HG02938 (cell line): ENCODE data around the gene MYL2.

ENCODE experiments used
- ATAC-seq: cut with Tn5 transposase; IDR thresholded peaks from one replicate; pipeline ENCODE4 v1.9.1; 2021; ENCODE audit warnings: mild to moderate bottlenecking, moderate library complexity; ENCODE audit not compliant: unreplicated experiment

MYL2 gene

GRCh38 chr12:110901401-110901800 is 19.0 kb downstream of the MYL2 start:
- no peak for ATAC-seq

- ATAC-seq: no peak
Measured at GRCh38 chr12:110896559-110896958, 23.8 kb downstream of the MYL2 start.

DNA sequence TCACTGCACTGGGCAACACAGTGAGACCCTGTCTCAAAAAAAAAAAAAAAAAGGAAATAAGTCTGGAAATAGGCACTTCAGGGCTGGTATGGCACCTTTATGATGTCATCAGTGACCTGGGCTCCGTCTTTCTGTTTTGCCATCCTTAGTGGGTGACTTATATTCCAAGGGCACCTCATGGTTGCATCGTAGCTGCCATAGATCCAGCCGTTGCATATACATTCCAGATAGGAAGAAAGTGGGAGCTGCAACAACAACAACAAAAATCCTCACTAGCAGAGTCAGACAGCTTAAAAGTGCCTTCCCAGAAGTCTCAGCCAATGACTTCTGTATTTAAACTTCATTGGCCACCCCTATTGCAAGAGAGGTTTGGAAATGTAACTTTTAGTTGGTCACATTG is 26.4 kb downstream of the MYL2 start:
- no peak for ATAC-seq

DNA sequence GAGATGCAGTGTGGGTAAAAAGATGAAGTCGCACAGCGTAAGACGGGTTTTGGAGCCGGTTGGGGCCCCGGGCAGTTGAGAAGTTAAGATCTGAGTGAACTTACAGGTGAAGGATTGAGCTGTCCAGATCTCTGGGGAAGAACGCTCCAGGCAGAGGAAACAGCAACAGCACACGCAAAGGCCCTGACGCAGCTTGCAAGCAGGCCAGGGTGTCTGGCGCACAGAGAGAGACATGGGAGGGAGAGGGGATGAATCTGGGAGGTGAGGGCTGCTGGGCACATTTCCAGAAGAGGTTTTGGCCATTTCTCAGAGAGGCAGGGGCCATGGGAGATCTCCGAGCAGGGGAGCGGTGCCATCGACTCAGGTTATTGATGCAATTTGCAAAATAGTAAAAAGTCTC is 31.0 kb downstream of the MYL2 start:
- no peak for ATAC-seq

DNA sequence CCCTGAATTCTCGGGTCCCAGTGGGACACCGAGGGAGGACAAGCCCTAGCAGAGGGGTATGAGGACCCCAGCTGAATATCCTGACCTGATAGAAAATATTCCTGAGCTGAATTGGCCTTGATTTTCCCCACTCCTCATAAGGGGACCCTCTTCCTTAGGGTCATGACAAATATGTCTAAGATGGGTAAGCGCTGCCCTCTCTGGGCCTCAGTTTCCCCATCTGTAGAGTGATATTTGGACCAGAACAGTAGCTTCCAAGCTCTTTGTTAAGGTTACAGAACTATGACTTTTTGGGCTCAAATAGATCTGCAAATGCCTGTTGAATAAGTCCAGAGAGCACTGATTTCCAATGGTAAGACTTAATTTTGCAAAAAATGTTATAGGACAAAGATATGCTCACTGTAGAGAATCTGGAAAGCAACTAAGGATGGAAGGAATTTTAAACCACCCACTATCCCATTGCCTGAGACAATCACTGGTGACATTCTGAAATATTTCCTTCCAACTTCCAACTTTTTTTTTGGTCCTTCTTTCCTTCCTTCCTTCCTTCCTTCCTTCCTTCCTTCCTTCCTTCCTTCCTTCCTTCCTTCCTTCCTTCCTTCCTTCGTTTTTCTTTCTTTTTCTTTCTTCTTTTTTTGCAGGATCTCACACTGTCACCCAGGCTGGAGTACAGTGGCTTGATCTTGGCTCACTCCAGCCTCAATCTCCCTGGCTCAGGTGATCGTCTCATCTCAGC is 32.0 kb downstream of the MYL2 start:
- no peak for ATAC-seq

DNA sequence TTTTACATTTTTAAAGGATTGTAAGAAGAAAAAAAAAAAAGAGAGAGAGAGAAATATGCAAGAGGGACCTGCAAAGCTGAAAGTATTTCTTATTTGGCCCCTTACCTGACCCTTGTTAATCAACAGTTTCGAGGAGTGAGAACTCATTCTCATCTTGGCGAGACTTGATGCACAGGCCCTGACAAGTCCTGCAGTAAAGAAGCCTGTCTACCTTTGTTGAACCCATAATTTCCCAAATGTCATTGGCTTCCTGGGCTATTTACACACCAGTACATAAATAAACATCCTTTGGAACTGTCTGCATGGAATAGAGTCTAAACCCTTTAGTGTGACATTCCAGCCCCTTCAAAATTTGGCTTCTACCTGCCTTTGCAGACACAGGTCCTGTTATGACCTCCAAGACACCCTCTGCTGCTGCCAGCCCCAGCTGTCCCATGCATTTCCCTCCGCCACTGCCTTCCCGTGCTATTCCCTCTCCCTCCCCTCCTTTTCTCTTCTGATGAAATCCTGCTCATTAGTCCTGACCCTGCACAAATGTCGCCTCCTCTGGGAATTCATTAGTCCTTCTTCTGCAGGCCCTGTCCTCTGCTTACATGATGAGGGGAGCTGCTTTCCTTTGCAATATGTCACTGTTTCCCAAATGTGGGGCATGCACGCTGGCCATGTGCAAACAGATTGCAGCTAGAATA is 35.1 kb downstream of the MYL2 start:
- ATAC-seq: no peak

- no peak for ATAC-seq
Measured at GRCh38 chr12:110883251-110883650, 37.1 kb downstream of the MYL2 start.

DNA sequence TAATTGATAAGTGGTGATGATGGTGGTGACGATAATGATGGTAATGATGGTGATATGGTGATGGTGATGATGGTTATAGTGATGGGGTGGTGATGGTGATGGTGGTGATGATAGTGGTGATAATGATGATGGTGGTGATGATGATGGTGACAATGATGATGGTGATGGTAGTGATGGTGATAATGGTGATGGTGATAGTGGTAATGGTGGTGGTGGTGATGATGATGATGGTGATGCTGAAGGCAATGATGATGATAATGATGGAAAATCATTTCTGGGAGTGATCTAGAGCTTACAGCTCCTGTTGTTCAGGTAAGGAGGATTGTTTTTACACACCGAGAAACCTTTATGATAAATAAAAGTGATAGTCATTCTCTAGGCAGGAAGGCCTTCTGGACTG is 39.7 kb downstream of the MYL2 start:
- no peak for ATAC-seq

GRCh38 chr12:110874781-110875180 is 45.6 kb downstream of the MYL2 start:
- no peak for ATAC-seq

- no peak for ATAC-seq
Measured at GRCh38 chr12:110874351-110874750, 46.0 kb downstream of the MYL2 start.

DNA sequence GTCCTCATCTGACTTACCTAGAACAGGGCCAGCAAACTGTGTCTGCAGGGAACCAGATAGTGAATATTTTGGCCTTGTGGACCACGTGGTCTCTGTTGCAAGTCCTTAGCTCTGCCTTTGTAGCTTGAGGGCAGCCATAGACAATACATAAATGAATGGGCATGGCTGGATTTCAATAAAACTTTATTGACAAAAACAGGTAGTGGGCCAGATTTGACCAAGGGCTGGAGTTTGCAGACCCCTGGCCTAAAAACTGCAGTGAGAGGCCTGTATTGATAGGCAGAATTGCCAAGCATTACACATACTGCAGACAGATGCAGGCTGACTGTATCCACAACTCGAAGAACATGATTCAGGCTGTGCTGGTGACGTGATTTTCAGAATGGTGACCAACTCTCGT is 48.3 kb downstream of the MYL2 start:
- no peak for ATAC-seq

DNA sequence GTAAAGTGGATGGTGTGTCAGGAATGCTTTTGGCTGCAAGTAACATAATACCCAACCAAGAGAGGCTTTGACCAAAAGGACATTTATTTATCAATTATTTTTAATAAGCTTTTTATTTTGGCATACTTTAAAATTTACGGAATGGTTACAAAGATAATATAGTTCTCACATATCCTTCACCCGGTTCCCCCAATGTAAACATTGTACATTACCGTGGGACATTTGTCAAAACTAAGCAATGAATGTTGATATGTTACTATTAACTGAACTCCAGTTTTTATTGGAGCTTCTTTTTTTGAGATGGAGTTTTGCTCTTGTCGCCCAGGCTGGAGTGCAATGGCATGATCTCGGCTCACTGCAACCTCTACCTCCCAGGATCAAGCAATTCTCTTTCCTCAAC is 50.6 kb downstream of the MYL2 start:
- ATAC-seq: no peak

GRCh38 chr12:110869026-110869425 is 51.4 kb downstream of the MYL2 start:
- ATAC-seq: no peak

DNA sequence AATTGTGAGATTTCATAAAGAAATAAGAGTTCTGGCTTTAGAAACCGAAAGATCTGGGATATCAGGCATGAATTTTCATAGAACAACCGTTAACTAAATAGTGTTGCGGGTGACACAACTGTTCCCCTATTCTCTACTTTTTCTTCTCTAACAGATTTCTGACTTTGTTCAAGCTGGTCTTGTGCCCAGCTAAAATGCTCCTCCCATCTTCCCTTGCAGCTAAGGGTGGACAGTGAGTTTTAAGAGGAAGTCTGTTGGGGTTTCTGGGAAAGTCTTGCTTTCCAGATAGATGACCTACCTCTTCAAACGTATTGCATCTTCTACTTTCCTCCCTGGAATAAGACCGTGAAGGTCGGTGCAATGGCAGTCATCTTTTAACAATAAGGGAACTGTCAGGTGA is 54.9 kb downstream of the MYL2 start:
- ATAC-seq: no peak

GRCh38 chr12:110863161-110863560 is 57.2 kb downstream of the MYL2 start:
- ATAC-seq: no peak

DNA sequence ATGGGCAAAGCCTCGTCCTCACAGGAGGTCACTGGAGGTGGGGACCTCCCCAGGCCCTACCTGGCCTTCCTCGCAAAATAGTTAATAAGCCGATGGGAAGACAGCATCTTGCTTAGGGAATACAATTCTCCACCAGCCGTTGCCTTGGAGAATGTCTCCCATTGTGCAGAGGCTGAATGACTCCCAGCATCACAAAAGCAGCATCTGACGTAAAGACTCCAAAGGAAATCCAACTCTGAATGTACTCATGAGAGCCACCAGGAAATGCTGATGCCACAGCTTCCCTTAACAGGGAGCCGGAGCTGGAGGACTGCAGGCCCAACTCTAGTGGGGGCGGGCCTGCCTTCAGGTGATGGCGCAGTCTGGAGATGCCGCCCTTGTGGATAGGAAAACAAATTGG is 58.0 kb downstream of the MYL2 start:
- ATAC-seq: no peak

DNA sequence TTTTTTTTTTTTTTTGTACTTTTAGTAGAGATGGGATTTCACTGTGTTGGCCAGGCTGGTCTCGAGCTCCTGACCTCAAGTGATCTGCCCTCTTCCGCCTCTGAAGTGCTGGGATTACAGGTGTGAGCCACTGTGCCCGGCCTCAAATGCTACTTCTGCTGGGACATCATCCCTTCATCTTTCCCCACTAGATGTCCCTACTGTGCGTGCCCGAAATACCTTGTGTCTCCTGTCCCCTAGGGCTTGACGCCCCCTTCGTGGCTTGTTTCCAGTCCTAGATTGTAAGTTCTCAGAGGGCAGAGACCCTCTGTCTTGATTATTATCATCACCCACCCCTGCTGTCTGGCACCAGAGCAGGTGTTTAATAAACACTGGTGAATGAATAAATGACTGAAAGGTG is 58.6 kb downstream of the MYL2 start:
- ATAC-seq: no peak
